ENCODE measurements around the gene CFAP65. TPM values are rescaled to one million over a fixed set of nuclear protein-coding genes. Genes with fewer than 3 reads are reported as not detected.

CFAP65 gene
- total RNA-seq, 4 donors from 2014 or later = 1.5 to 3.6 TPM; not detected in 2

DNA sequence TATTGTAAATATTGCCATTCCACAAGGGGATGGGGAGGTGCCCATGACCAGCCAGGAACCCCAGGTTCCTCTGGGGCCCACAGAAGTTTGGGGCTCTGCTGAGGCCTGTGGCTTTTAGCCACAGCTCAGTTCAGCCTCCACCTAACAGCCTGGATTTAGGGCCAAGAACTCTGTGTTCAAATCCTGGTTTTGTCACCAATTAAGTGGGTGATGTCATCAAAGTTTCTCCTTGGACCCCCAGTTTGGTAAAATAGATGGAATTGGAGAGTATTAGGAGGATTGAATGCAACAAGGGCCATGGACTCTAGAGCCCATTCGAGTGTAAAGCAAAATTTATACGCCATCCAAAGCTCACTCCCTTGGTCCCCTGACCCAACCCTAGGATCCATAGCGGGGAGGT lies 53.2 kb downstream of the CFAP65 start:
- Histone ChIP-seq H3K27me3 (peaks cover 3 to 80% of the 10 kb centered on the region in 2 donors), H3K4me3 (no peak overlapping the region), H3K36me3 (no peaks in the 10 kb centered on the region), H3K4me1 (peaks cover 0 to 26% (median 6%) of the 10 kb centered on the region in 4 donors), H3K9me3 (no peaks in the 10 kb centered on the region), H3K27ac (no peak overlapping the region)
- DNase-seq = no peak
- no peak for TF ChIP-seq POLR2A (IDR thresholded peaks at IDR 0.05)
- TF ChIP-seq, protein P1, sequence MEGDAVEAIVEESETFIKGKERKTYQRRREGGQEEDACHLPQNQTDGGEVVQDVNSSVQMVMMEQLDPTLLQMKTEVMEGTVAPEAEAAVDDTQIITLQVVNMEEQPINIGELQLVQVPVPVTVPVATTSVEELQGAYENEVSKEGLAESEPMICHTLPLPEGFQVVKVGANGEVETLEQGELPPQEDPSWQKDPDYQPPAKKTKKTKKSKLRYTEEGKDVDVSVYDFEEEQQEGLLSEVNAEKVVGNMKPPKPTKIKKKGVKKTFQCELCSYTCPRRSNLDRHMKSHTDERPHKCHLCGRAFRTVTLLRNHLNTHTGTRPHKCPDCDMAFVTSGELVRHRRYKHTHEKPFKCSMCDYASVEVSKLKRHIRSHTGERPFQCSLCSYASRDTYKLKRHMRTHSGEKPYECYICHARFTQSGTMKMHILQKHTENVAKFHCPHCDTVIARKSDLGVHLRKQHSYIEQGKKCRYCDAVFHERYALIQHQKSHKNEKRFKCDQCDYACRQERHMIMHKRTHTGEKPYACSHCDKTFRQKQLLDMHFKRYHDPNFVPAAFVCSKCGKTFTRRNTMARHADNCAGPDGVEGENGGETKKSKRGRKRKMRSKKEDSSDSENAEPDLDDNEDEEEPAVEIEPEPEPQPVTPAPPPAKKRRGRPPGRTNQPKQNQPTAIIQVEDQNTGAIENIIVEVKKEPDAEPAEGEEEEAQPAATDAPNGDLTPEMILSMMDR (IDR thresholded peaks at IDR 0.05) = no peak

DNA sequence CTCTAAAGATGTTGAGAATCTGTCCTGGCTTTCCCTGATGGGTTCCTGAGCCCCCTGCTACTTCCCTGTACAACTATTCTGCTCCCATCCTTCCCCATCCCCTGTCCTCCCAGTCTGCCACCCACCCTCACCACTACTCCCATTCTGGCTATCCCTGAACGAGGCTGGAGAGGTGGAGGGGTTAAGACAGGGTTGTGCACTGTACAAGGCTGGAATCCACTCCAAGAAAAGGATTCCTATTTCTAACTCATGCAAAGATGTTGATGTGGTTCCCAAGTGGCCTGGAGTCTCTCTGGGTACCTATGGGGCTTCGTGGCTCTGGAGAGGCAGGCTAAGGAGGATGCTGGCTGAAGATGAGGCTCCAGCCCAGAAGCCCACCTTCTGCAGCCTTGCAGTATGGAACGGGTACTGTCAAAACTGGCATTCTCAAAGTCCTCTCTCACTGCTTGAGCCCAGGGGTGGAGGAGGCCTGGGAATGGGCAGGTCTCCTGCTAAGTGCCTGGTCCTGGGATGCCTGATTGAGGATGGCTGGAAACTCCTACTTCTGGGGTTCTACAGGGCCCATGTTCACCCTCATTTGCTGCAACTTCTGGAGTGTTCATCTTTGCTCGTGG lies 55.1 kb downstream of the CFAP65 start:
- TF ChIP-seq, protein P1 (IDR thresholded peaks at IDR 0.05) = no peak
- no peak for TF ChIP-seq POLR2A (IDR thresholded peaks at IDR 0.05)
- Histone ChIP-seq H3K9me3 (no peaks in the 10 kb centered on the region), H3K4me3 (no peak overlapping the region), H3K27ac (no peak overlapping the region), H3K27me3 (peaks cover 3 to 80% of the 10 kb centered on the region in 2 donors), H3K4me1 (peaks cover 0 to 35% (median 12%) of the 10 kb centered on the region in 4 donors), H3K36me3 (no peaks in the 10 kb centered on the region)
- DNase-seq = peak in 1 of 3 donors; percentile 12

DNA sequence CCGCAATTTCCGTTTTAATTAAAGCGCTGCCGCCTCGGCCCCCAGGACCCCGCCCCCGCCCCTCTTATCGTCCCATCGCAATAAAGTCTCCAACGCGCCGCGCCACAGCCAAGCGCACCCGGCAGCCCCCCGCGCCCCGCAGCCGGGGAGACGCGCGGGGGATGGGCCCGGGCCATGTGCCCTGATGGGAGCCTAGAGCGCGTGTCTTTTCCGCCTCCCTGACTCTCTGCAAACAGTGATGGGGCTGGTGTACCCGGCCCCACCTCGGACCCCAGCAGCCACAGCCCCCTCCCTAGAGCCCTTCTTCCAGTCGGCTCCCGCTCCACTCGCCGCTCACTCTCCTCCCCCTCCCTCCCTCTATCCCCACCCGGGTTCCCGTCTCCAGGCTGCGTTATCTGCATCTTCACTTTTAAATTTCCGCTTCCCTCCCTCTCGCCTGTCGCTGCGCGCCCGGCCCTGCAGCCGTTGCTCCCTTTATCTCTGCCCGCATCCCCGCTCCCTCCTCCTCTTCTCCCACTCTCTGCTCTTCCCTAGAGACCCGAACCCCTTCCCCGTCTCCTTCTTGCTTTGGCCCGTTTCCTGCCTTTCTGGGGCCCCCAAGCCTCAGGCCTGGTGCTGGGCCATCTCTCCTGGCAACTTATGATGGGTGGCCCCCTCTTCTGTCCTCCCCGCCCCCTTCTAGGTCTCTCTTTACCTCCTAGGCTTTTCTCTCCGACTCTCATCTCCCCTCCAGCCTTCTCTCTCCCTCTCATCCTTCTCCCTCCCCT lies 55.8 kb downstream of the CFAP65 start:
- Histone ChIP-seq H3K27me3 (peaks cover 3 to 82% of the 10 kb centered on the region in 2 donors), H3K27ac (no peak overlapping the region), H3K9me3 (no peaks in the 10 kb centered on the region), H3K4me1 (peaks cover 0 to 42% (median 12%) of the 10 kb centered on the region in 4 donors), H3K4me3 (peak overlapping the region in 1 of 4 donors; percentile 24), H3K36me3 (no peaks in the 10 kb centered on the region)
- peak in 1 of 3 donors; percentile 39 for DNase-seq
- TF ChIP-seq POLR2A (IDR thresholded peaks at IDR 0.05) = no peak
- TF ChIP-seq, protein P1 (IDR thresholded peaks at IDR 0.05) = no peak

DNA sequence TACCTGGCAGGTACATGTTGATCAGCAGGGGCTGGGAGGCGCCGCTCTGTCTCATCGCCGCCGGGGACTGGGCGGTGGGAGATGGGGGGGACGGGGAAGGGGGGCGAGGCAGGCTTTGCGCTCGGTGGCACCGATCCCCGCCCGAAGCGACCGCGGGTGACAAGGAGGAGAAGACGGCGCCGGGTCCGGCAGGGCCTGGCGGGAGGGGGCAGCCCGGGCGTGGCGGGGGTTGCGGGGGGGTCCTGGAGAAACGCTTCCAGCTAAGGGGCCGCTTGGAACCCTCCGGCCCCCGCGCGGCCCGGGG lies 56.3 kb downstream of the CFAP65 start, which contains the start of gene FEV:
FEV (minus strand) TSS at position 164 of the 304 bp plus-strand sequence; CDS start at position 55, 109 bp downstream.
- TF ChIP-seq, protein P1 (IDR thresholded peaks at IDR 0.05) = no peak
- TF ChIP-seq POLR2A (IDR thresholded peaks at IDR 0.05) = no peak
- peak within 1 kb of the TSS in 1 of 4 donors; percentile 24 for H3K4me3 ChIP-seq
- peaks cover 0 to 47% (median 12%) of the 10 kb centered on the region in 4 donors for H3K4me1 ChIP-seq
- H3K27me3 ChIP-seq = peaks cover 3 to 86% of the 10 kb centered on the region in 2 donors
- no peak within 1 kb of the TSS for H3K27ac ChIP-seq
- no peaks in the 10 kb centered on the region for H3K9me3 ChIP-seq
- no peaks in the 10 kb centered on the region for H3K36me3 ChIP-seq
- DNase-seq = peak in 1 of 3 donors; percentile 47

DNA sequence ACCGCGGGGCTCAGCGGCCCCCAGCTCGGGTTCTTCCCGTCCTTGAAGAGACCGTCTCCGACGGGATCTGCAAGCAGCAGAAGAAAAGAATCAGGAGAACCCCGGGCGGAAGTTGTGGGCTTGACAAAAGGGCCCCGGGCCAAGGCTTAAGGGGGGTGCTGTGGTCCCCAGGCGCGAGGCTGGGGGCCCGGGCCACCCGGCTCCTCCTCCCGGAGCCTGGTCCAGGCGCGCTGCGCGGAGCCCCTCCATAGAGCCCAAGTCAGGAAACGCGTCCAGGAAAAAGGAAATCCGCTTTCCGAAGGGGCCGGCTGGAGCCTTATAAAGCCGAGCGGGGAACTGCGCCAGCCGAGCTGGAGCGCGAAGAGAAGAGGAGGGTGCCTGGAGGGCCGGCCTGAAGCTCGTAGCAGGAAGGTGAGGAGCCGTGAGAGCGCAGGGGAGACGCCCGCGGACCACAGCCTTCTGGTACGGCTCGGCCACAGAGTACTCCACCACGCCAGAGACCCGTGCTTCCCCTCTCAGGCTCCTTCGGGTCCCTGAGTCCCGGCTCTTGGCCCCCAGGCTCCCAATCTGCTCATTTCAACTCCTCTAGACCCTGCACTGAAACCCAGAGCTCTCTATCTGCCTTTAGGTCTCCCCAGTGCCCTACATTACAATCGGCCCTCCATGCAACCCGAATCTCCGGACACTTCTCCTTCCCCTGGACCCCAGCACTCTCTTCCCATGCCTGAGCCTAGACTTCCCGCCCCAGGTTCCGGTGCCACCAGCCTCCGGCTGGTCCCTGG lies 56.9 kb downstream of the CFAP65 start:
- H3K4me3 ChIP-seq = peak overlapping the region in 1 of 4 donors; percentile 24
- peaks cover 3 to 83% of the 10 kb centered on the region in 2 donors for H3K27me3 ChIP-seq
- peaks cover 0 to 52% (median 12%) of the 10 kb centered on the region in 4 donors for H3K4me1 ChIP-seq
- TF ChIP-seq, protein P1 (IDR thresholded peaks at IDR 0.05) = no peak
- TF ChIP-seq POLR2A (IDR thresholded peaks at IDR 0.05) = no peak
- H3K9me3 ChIP-seq = no peaks in the 10 kb centered on the region
- H3K27ac ChIP-seq = no peak overlapping the region
- peak in 1 of 3 donors; percentile 50 for DNase-seq
- no peaks in the 10 kb centered on the region for H3K36me3 ChIP-seq
